Measurements from ENCODE around the gene EVA1A. TPM values are rescaled to one million over a fixed set of nuclear protein-coding genes. Genes with fewer than 3 reads are reported as not detected.

The EVA1A gene
- total RNA-seq, 1 donor from 2014 or later: 19.9 TPM

DNA sequence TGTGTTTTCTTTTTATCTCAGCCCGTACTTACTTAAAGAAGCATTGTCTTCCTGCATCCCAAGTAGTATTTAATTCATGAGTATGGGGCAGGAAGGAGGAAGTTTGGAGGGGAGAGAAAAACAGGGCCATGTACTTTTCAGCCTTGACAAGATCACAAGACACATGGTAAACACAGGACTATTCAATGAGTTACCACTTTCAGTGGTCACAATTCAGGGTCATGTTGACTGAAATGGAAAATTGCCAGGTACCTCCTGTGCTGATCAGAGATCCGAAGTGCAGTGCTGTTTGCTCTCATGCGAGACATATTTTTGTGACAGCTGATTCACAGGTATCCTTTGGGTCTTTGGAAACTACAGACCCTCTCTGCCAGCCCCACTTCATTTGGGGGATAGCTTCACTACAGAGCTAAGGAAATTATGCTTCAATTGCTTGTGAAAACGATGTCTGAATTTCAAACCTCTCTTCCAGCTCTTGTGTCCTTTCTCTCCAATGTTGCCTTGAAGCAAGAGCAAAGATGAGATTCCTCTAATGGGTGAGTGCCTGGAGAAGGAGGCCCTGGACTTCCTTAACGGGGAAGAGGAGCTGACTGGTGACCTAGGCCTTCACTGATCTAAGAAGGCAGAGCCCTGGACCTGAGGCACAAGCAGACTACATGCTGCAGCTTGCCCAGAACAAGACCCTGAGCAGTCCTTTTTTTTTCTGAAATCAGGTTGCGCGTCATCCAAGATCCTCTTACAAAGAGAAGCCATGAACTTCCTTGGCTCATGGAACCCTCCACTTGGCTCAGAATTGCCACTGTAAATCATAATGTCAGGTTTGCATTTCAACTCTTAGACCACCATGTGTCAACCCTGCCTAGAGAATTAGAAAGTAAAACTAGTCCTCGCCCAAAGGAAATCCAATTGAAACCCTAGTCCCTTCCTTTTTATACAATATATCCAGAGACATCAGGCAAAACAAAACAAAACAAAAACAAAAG, 44.1 kb downstream of the EVA1A start:
- Mint-ChIP-seq H3K9me3 (ENCODE audit: unreplicated experiment) (peaks cover 9% of the 10 kb centered on the region), H3K27ac (ENCODE audit: unreplicated experiment) (peak overlapping the region; percentile 32), H3K27me3 (ENCODE audit: unreplicated experiment) (peaks cover 4% of the 10 kb centered on the region), H3K36me3 (ENCODE audit: low read depth, unreplicated experiment) (peaks cover 62% of the 10 kb centered on the region), H3K4me3 (ENCODE audit: unreplicated experiment) (peak overlapping the region; percentile 27), H3K4me1 (ENCODE audit: unreplicated experiment) (peaks cover 33% of the 10 kb centered on the region)
- DNase-seq (ENCODE audit: low spot score): no peak
- TF ChIP-seq, protein P1, sequence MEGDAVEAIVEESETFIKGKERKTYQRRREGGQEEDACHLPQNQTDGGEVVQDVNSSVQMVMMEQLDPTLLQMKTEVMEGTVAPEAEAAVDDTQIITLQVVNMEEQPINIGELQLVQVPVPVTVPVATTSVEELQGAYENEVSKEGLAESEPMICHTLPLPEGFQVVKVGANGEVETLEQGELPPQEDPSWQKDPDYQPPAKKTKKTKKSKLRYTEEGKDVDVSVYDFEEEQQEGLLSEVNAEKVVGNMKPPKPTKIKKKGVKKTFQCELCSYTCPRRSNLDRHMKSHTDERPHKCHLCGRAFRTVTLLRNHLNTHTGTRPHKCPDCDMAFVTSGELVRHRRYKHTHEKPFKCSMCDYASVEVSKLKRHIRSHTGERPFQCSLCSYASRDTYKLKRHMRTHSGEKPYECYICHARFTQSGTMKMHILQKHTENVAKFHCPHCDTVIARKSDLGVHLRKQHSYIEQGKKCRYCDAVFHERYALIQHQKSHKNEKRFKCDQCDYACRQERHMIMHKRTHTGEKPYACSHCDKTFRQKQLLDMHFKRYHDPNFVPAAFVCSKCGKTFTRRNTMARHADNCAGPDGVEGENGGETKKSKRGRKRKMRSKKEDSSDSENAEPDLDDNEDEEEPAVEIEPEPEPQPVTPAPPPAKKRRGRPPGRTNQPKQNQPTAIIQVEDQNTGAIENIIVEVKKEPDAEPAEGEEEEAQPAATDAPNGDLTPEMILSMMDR (IDR thresholded peaks at IDR 0.05; ENCODE audit: unreplicated experiment): no peak

DNA sequence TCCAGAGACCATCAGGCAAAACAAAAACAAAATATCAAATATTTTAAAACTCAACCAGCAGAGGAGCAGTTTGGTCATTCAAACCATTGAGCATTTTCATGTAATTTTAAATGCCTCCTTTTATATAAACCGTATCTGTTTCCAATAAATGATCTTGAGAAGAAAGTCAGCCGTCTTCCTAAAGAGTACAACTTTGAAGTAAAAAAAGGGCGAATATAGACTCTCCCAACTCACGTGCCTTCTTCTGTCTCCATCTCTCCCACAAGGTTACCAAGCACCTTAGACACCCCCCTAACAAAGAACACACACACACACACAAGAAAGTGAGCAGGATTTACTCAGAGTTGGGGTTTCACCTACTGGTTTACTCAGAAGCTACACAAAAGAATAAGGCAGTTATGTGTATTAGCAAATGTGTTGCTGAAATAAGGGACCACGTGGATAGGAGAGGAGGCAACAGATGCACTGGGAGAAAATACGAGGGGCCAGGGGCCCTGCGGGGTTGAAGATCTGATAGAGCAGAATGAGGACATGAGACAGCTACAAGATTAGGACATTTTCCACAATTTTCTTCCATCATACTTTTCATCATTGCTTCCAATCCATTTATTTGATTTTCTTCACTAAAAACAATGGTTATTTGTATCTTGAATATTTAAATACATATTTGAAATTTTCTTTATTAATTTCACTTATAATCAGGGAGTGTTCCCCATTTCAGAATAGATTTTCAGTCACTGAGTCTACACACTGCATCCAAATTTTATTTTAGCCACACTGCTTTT, 45.0 kb downstream of the EVA1A start:
- Mint-ChIP-seq H3K27me3 (ENCODE audit: unreplicated experiment) (peaks cover 4% of the 10 kb centered on the region), H3K9me3 (ENCODE audit: unreplicated experiment) (peaks cover 10% of the 10 kb centered on the region), H3K27ac (ENCODE audit: unreplicated experiment) (peak overlapping the region; percentile 32), H3K4me1 (ENCODE audit: unreplicated experiment) (peaks cover 33% of the 10 kb centered on the region), H3K36me3 (ENCODE audit: low read depth, unreplicated experiment) (peaks cover 71% of the 10 kb centered on the region), H3K4me3 (ENCODE audit: unreplicated experiment) (peak overlapping the region; percentile 52)
- no peak for DNase-seq (ENCODE audit: low spot score)
- TF ChIP-seq, protein P1 (IDR thresholded peaks at IDR 0.05; ENCODE audit: unreplicated experiment): no peak

DNA sequence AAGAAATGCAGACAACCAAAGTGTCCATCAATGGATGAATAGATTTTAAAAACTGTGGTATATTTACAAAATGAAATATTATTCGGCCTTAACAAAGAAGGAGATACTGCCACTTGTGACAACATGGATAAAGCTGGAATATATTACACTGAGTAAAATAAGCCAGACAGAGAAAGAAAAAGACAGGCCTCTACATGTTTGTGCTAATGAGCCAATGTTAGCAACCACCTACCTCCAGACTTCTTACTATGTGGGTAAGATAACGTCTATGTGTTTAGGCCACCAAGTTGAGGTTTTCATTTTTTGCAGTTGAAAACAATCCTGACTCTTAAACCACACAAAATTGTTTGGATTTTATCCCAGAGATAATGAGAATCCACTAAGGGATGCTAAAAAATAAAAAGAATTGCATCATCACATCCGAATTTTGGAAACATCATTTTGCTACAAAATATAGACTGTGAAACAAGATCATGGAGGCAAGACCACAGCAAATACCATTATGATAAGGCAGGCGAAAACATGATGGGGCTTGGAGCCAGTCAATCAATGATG, 47.0 kb downstream of the EVA1A start:
- peaks cover 10% of the 10 kb centered on the region for H3K9me3 Mint-ChIP-seq (ENCODE audit: unreplicated experiment)
- peaks cover 24% of the 10 kb centered on the region for H3K4me1 Mint-ChIP-seq (ENCODE audit: unreplicated experiment)
- TF ChIP-seq, protein P1 (IDR thresholded peaks at IDR 0.05; ENCODE audit: unreplicated experiment): no peak
- no peak overlapping the region for H3K27ac Mint-ChIP-seq (ENCODE audit: unreplicated experiment)
- H3K4me3 Mint-ChIP-seq (ENCODE audit: unreplicated experiment): peak overlapping the region; percentile 62
- peaks cover 76% of the 10 kb centered on the region for H3K36me3 Mint-ChIP-seq (ENCODE audit: low read depth, unreplicated experiment)
- H3K27me3 Mint-ChIP-seq (ENCODE audit: unreplicated experiment): peaks cover 3% of the 10 kb centered on the region
- DNase-seq (ENCODE audit: low spot score): no peak

DNA sequence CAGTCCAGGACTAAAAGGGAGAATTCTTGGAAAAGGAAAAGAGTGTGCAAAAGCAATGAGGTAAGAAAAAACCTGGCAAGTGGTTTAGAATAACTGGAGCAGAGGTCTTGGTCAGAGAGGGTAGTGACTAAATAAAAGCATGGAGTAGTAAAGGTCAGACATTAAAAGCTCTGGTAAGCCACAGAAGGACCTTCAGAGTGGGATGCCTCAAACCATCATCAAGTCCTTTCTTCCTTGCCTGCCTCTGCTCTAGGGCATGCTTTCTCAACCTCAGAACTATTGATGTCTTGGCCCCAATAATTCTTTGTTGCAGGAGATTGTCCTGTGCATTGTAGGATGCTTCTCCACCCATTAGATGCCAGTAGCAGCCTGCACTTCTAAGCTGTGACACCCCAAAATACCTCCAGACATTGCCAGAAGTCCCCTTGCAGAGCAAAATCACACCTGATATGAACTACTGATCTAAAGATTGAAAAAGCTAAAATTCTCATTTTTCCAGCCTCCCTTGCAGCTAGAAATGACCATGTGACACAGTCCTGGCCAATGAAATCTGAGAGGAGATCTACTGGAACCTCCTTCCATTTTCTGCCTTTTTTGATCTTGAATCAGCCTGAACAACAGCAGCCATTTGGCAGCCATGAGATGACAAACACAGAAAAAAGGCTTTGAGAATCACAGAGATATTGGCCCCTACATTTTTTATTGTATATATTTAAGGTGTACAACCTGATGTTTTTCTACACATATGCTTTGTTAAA, 48.1 kb downstream of the EVA1A start:
- TF ChIP-seq, protein P1 (IDR thresholded peaks at IDR 0.05; ENCODE audit: unreplicated experiment): no peak
- H3K36me3 Mint-ChIP-seq (ENCODE audit: low read depth, unreplicated experiment): peaks cover 78% of the 10 kb centered on the region
- H3K27ac Mint-ChIP-seq (ENCODE audit: unreplicated experiment): no peak overlapping the region
- no peak for DNase-seq (ENCODE audit: low spot score)
- no peaks in the 10 kb centered on the region for H3K27me3 Mint-ChIP-seq (ENCODE audit: unreplicated experiment)
- peaks cover 10% of the 10 kb centered on the region for H3K9me3 Mint-ChIP-seq (ENCODE audit: unreplicated experiment)
- peak overlapping the region; percentile 17 for H3K4me3 Mint-ChIP-seq (ENCODE audit: unreplicated experiment)
- H3K4me1 Mint-ChIP-seq (ENCODE audit: unreplicated experiment): peaks cover 18% of the 10 kb centered on the region
